Activated naive CD8-positive, alpha-beta T cell treated with anti-CD3 and anti-CD28 coated beads for 36 hours (primary cell): ENCODE data around the gene MKS1. TPM values are rescaled to one million over a fixed set of nuclear protein-coding genes. Genes with fewer than 3 reads are reported as not detected.

Experiments
- DNase-seq: peaks from one replicate; pipeline ENCODE4 v3.0.0; 2021
- H3K27ac Mint-ChIP-seq: one replicate; pipeline ENCODE4 v1.8.0; 2022; ENCODE audit warnings: mild to moderate bottlenecking, moderate library complexity, mixed read lengths
- H3K27me3 Mint-ChIP-seq: one replicate; pipeline ENCODE4 v1.8.0; 2022; ENCODE audit warnings: mild to moderate bottlenecking, mixed read lengths
- H3K36me3 Mint-ChIP-seq: one replicate; pipeline ENCODE4 v1.8.0; 2021; ENCODE audit warnings: mild to moderate bottlenecking, mixed read lengths
- H3K4me1 Mint-ChIP-seq: one replicate; pipeline ENCODE4 v1.8.0; 2021; ENCODE audit warnings: mixed read lengths
- H3K4me3 Mint-ChIP-seq: one replicate; pipeline ENCODE4 v1.8.0; 2022; ENCODE audit warnings: mild to moderate bottlenecking, moderate library complexity, mixed read lengths
- H3K9me3 Mint-ChIP-seq: one replicate; pipeline ENCODE4 v1.8.0; 2022; ENCODE audit warnings: mixed read lengths
- total RNA-seq, 2 experiments: library from RNA; stranded (reverse); gene quantifications; one replicate each; pipeline ENCODE4 v1.2.3, GENCODE V29; 2021

The MKS1 gene
- total RNA-seq, 2 experiments from 2014 or later = 24.3 to 27.0 TPM

- Mint-ChIP-seq H3K27ac (no peak overlapping the region), H3K9me3 (no peaks in the 10 kb centered on the region), H3K4me3 (no peak overlapping the region), H3K36me3 (no peaks in the 10 kb centered on the region), H3K4me1 (peaks cover 3% of the 10 kb centered on the region), H3K27me3 (peaks cover 22% of the 10 kb centered on the region)
- DNase-seq = no peak
Measured at GRCh38 chr17:58195518-58196123, 23.4 kb downstream of the MKS1 start.

GRCh38 chr17:58193641-58194255 lies 25.3 kb downstream of the MKS1 start:
- no peaks in the 10 kb centered on the region for H3K9me3 Mint-ChIP-seq
- no peaks in the 10 kb centered on the region for H3K4me1 Mint-ChIP-seq
- H3K4me3 Mint-ChIP-seq = no peak overlapping the region
- peaks cover 29% of the 10 kb centered on the region for H3K27me3 Mint-ChIP-seq
- no peak overlapping the region for H3K27ac Mint-ChIP-seq
- DNase-seq = no peak
- no peaks in the 10 kb centered on the region for H3K36me3 Mint-ChIP-seq

GRCh38 chr17:58192612-58193011 lies 26.4 kb downstream of the MKS1 start, which contains the start of gene EPX:
Gene EPX (plus strand): TSS chr17:58192726. CDS start chr17:58192847, 121 bp downstream.
- Mint-ChIP-seq H3K36me3 (no peaks in the 10 kb centered on the region), H3K27ac (no peak within 1 kb of the TSS), H3K27me3 (peaks cover 27% of the 10 kb centered on the region), H3K4me3 (no peak within 1 kb of the TSS), H3K4me1 (no peaks in the 10 kb centered on the region), H3K9me3 (no peaks in the 10 kb centered on the region)
- DNase-seq = no peak

GRCh38 chr17:58191241-58191896 lies 27.7 kb downstream of the MKS1 start:
- H3K27me3 Mint-ChIP-seq = peaks cover 20% of the 10 kb centered on the region
- H3K36me3 Mint-ChIP-seq = no peaks in the 10 kb centered on the region
- H3K4me3 Mint-ChIP-seq = no peak overlapping the region
- H3K9me3 Mint-ChIP-seq = no peaks in the 10 kb centered on the region
- no peak for DNase-seq
- no peak overlapping the region for H3K27ac Mint-ChIP-seq
- no peaks in the 10 kb centered on the region for H3K4me1 Mint-ChIP-seq

GRCh38 chr17:58189436-58190146 lies 29.5 kb downstream of the MKS1 start:
- Mint-ChIP-seq H3K9me3 (no peaks in the 10 kb centered on the region), H3K4me1 (no peaks in the 10 kb centered on the region), H3K36me3 (no peaks in the 10 kb centered on the region), H3K27me3 (peaks cover 18% of the 10 kb centered on the region), H3K27ac (no peak overlapping the region), H3K4me3 (no peak overlapping the region)
- DNase-seq = no peak

- DNase-seq = no peak
- H3K9me3 Mint-ChIP-seq = no peaks in the 10 kb centered on the region
- no peak overlapping the region for H3K4me3 Mint-ChIP-seq
- no peaks in the 10 kb centered on the region for H3K4me1 Mint-ChIP-seq
- peaks cover 18% of the 10 kb centered on the region for H3K27me3 Mint-ChIP-seq
- no peaks in the 10 kb centered on the region for H3K36me3 Mint-ChIP-seq
- no peak overlapping the region for H3K27ac Mint-ChIP-seq
Measured at GRCh38 chr17:58187675-58188074, 31.4 kb downstream of the MKS1 start.

DNA sequence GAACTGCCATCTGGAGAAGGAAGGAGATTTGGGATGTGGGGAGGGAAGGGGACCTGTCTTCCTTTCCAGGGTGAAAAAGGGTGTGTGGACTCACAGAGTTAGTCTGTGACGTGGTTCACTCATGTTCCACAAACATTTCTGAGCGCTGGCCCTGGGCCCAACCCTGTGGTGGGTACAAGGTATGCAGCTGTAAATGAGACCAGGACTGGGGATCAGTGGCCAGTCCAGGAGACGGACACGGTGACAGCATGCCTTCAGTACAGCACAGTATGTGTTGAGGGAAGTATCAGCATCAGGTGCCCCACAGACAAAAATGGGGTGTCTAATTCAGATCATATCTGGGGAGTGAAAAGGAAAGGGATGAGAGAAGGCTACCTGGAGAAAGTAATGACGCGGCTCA lies 32.0 kb downstream of the MKS1 start:
- DNase-seq = no peak
- H3K4me3 Mint-ChIP-seq = no peak overlapping the region
- H3K27ac Mint-ChIP-seq = no peak overlapping the region
- peaks cover 18% of the 10 kb centered on the region for H3K27me3 Mint-ChIP-seq
- H3K36me3 Mint-ChIP-seq = no peaks in the 10 kb centered on the region
- no peaks in the 10 kb centered on the region for H3K4me1 Mint-ChIP-seq
- no peaks in the 10 kb centered on the region for H3K9me3 Mint-ChIP-seq

DNA sequence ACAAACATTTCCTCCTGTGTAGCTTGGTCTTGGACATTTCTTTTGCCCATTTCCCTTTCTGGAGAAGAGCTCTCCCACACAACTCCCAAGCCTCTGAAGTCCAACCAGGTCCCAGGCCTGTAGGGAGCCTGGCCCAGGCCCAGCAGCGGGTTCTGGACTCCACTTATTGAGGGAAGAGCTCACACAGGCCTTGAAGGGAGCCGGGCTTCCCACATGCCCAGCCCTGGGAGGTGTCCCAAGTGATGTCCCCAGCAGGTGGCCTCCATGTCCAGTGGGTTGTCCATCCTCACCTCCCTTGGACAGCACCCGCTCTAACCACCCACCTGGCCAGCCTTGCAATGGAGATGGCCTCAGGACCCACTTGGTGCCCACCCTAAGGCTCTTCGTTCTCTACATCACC lies 32.5 kb downstream of the MKS1 start:
- Mint-ChIP-seq H3K27me3 (peaks cover 18% of the 10 kb centered on the region), H3K36me3 (no peaks in the 10 kb centered on the region), H3K27ac (no peak overlapping the region), H3K4me3 (no peak overlapping the region), H3K4me1 (no peaks in the 10 kb centered on the region), H3K9me3 (no peaks in the 10 kb centered on the region)
- no peak for DNase-seq

DNA sequence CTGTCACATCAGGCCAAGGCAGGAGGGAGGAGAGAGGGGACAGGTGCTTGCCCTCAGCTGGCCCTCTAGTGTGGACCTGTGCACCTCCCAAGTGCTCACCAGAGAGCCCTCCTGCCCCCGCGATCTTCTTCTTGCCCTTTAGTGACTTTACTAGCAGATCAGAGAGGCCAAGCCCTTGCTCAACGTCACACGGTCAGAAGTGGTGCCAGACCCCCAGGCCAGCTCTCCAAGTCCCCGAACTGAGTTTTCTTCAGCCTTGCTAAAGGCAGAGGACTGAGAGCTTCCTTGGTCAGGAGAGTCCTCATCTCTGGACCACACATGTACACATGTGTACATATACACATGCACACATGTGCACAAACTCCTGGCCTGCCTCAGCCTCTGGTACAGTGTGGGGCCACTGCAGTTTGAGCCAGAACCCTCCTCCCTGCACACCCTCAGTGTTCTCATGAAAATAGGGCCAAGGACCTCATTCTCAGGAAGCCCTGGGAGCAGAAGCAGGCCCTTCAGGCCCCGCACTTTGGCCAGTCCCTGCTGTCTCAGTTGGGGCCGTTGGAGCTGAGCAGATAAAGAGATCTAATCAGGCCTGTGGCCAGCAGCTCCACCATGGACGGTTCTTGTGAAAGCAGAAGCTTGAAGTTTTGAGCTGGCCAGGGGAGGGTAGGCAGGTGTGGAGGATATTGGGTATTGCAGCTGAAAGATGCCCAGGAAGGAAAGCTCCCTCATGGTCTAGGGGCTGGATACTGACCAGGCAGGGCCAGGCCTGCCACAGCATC lies 33.9 kb downstream of the MKS1 start:
- Mint-ChIP-seq H3K27ac (no peak overlapping the region), H3K9me3 (no peaks in the 10 kb centered on the region), H3K4me1 (no peaks in the 10 kb centered on the region), H3K36me3 (no peaks in the 10 kb centered on the region), H3K27me3 (peaks cover 7% of the 10 kb centered on the region), H3K4me3 (no peak overlapping the region)
- no peak for DNase-seq

GRCh38 chr17:58184308-58184985 lies 34.6 kb downstream of the MKS1 start:
- DNase-seq = no peak
- Mint-ChIP-seq H3K9me3 (no peaks in the 10 kb centered on the region), H3K27me3 (peaks cover 1% of the 10 kb centered on the region), H3K4me3 (no peak overlapping the region), H3K27ac (no peak overlapping the region), H3K4me1 (no peaks in the 10 kb centered on the region), H3K36me3 (no peaks in the 10 kb centered on the region)

DNA sequence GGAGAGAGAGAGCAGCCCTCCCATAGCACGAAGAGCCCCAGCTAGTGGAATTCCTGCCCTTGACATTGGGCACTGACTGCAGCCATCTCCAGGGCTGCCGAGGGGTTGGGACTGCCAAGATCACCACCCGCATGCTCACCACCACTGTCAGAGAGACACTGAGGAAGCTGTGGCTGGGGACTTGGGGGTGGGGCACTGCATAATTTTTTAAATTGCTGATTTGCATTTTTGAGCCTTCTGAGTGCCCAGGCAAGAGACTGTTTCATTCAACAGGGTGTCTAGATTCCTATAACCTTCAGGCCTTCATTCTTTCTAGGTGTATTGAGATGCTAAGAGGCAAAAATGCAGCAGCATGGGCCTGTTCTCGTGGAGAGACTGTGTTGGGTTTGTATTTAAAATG lies 35.5 kb downstream of the MKS1 start:
- Mint-ChIP-seq H3K9me3 (no peaks in the 10 kb centered on the region), H3K36me3 (no peaks in the 10 kb centered on the region), H3K27me3 (no peaks in the 10 kb centered on the region), H3K4me3 (no peak overlapping the region), H3K4me1 (no peaks in the 10 kb centered on the region), H3K27ac (no peak overlapping the region)
- no peak for DNase-seq

DNA sequence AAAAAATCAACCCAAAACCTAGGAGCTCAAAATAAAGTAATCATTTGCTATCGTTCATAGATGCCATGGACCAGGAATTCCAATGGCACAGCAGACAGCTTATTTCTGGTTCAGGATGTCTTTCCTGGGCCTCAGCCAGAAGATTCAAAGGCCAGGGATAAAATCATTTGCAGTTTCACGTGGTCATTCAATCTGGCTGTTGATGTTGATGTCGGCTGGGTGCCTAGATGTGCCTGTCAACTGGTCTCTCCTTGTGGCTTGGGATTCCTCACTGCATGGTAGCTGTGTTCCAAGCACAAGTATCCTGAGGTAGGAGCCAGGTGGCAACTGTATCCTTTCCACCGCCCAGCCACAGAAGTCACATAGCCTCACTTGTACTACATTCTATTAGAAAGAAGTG lies 37.3 kb downstream of the MKS1 start:
- H3K4me3 Mint-ChIP-seq = no peak overlapping the region
- no peak for DNase-seq
- H3K27ac Mint-ChIP-seq = no peak overlapping the region

DNA sequence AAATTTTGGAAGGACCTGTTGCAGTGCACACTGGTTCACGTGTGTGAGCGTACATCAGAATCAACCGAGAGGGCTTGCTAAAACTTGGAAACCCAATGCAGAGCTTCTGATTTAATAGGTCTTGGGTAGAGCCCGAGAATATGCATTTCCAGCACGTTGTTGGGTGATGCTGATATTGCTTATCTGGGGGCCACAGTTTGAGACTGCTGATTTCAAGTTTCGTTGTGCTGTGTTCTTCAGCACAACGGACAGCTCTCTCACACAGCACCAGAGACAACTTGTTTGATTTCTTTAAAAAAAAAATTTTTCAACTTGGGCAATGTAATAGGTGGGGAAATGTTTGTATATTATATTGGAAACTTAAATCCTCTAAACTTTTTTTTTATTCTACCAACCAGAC lies 42.9 kb downstream of the MKS1 start:
- H3K27me3 Mint-ChIP-seq = no peaks in the 10 kb centered on the region

More for the DNA sequence above, 37.3 kb downstream of the MKS1 start:
- Mint-ChIP-seq H3K9me3 (no peaks in the 10 kb centered on the region), H3K36me3 (no peaks in the 10 kb centered on the region), H3K27me3 (no peaks in the 10 kb centered on the region), H3K4me1 (no peaks in the 10 kb centered on the region)

GRCh38 chr17:58174871-58175270 lies 44.2 kb downstream of the MKS1 start:
- Mint-ChIP-seq H3K4me1 (peaks cover 23% of the 10 kb centered on the region), H3K36me3 (no peaks in the 10 kb centered on the region)

More for the DNA sequence above, 42.9 kb downstream of the MKS1 start:
- H3K4me3 Mint-ChIP-seq = no peak overlapping the region
- no peak overlapping the region for H3K27ac Mint-ChIP-seq
- H3K36me3 Mint-ChIP-seq = no peaks in the 10 kb centered on the region
- no peak for DNase-seq
- peaks cover 14% of the 10 kb centered on the region for H3K4me1 Mint-ChIP-seq
- no peaks in the 10 kb centered on the region for H3K9me3 Mint-ChIP-seq

More at GRCh38 chr17:58174871-58175270, 44.2 kb downstream of the MKS1 start:
- Mint-ChIP-seq H3K27ac (no peak overlapping the region), H3K27me3 (no peaks in the 10 kb centered on the region), H3K9me3 (no peaks in the 10 kb centered on the region), H3K4me3 (no peak overlapping the region)
- no peak for DNase-seq
